Gastrocnemius medialis (tissue), 4 donors: ENCODE data around the gene RAP2A.

ENCODE experiments used
- CTCF ChIP-seq, 5 experiments: fragments of 450-650 bp in 3 of 5; fragments of 200-600 bp in 2 of 5; sonication (generic) in 2 of 5; IDR thresholded peaks in 4 of 5; conservative IDR thresholded peaks in 1 of 5; 1 replicate in 4 of 5; 2 replicates in 1 of 5; pipeline ENCODE4 v1.5.1; 2016 to 2019; ENCODE audit warnings: antibody characterized with exemption in 5 of 5, mild to moderate bottlenecking in 3 of 5, moderate library complexity in 3 of 5
- POLR2A ChIP-seq, 2 donors: fragments of 450-650 bp; IDR thresholded peaks; one replicate each; pipeline ENCODE4 v1.6.1; 2017; ENCODE audit warnings: antibody characterized with exemption in 2 of 2, mild to moderate bottlenecking in 2 of 2, moderate library complexity in 2 of 2

- TF ChIP-seq CTCF (IDR thresholded peaks at IDR 0.05 in 4 of 5, conservative IDR thresholded peaks at IDR 0.05 in 1 of 5): no peak
- TF ChIP-seq POLR2A (IDR thresholded peaks at IDR 0.05): no peak
Measured at GRCh38 chr13:97392020-97392419, 41.9 kb upstream of the RAP2A start.
